IMR-90 (cell line): ENCODE results near the gene SLC15A3. TPM values are rescaled to one million over a fixed set of nuclear protein-coding genes. Genes with fewer than 3 reads are reported as not detected.

Experiments used
- ATAC-seq: fragments of 200-7000 bp; cut with Tn5 transposase; 2 replicates; pipeline ENCODE4 v1.9.1; 2020; ENCODE audit warnings: low read depth, mild to moderate bottlenecking, moderate library complexity
- BruUV-seq: library from RNA; stranded (reverse); fragments of 400-500 nt; replicated peaks from 2 replicates; lab custom pipeline; 2021; lab: Mats Ljungman, UMichigan
- CTCF ChIA-PET: fragments of 300-600 bp; formaldehyde crosslinking; extraction: SDS; loops from one replicate; lab custom pipeline; 2021; ENCODE audit warnings: antibody characterized with exemption; lab: Yijun Ruan, JAX
- POLR2A ChIA-PET: fragments of 300-600 bp; sonication (Branson Sonifier 250); formaldehyde crosslinking; loops from one replicate; lab custom pipeline; 2022; ENCODE audit warnings: antibody characterized with exemption; ENCODE audit not compliant: unreplicated experiment; lab: Charles Lee
- DNase-seq: peaks from one replicate; pipeline ENCODE4 v3.0.0; 2013
- H2AFZ ChIP-seq: replicated peaks from 2 replicates; pipeline ENCODE3; 2013; ENCODE audit warnings: low read length, mild to moderate bottlenecking; ENCODE audit not compliant: poor library complexity
- H2AK5ac ChIP-seq: 2 replicates; pipeline ENCODE4 v1.6.1; 2013; ENCODE audit warnings: low read depth, low read length, inconsistent platforms
- H2AK9ac ChIP-seq: replicated peaks from 2 replicates; pipeline ENCODE3; 2013; ENCODE audit warnings: mild to moderate bottlenecking, low read depth, low read length, moderate library complexity; ENCODE audit not compliant: poor library complexity
- H2BK120ac ChIP-seq: 2 replicates; pipeline ENCODE4 v1.6.1; 2013; ENCODE audit warnings: low read depth, low read length, inconsistent platforms
- H2BK15ac ChIP-seq: 3 replicates; pipeline ENCODE4 v1.6.1; 2013; ENCODE audit warnings: low read depth, low read length, inconsistent platforms
- H2BK20ac ChIP-seq: 2 replicates; pipeline ENCODE4 v1.6.1; 2013; ENCODE audit warnings: low read depth, mild to moderate bottlenecking, inconsistent platforms, low read length, moderate library complexity
- H2BK5ac ChIP-seq: 2 replicates; pipeline ENCODE4 v1.6.1; 2013; ENCODE audit warnings: mild to moderate bottlenecking, low read depth, low read length, inconsistent platforms; ENCODE audit not compliant: poor library complexity, severe bottlenecking
- H3K14ac ChIP-seq: replicated peaks from 2 replicates; pipeline ENCODE4 v1.6.1; 2013; ENCODE audit warnings: low read depth, low read length, inconsistent platforms
- H3K18ac ChIP-seq: 2 replicates; pipeline ENCODE4 v1.6.1; 2013; ENCODE audit warnings: low read depth, low read length, control low read depth
- H3K23ac ChIP-seq: 2 replicates; pipeline ENCODE4 v1.6.1; 2013; ENCODE audit warnings: low read depth, low read length, inconsistent platforms
- H3K27ac ChIP-seq: 2 replicates; pipeline ENCODE4 v1.5.1; 2013; ENCODE audit warnings: mild to moderate bottlenecking, control low read depth, low read length; ENCODE audit not compliant: insufficient read depth
- H3K27me3 ChIP-seq: 2 replicates; pipeline ENCODE4 v1.6.1; 2013; ENCODE audit warnings: low read length; ENCODE audit not compliant: control insufficient read depth, insufficient read depth
- H3K36me3 ChIP-seq: 2 replicates; pipeline ENCODE4 v1.6.1; 2013; ENCODE audit warnings: low read length, mixed read lengths; ENCODE audit not compliant: control insufficient read depth, insufficient read depth
- H3K4ac ChIP-seq: 2 replicates; pipeline ENCODE4 v1.6.1; 2013; ENCODE audit warnings: low read depth, low read length, inconsistent platforms
- H3K4me1 ChIP-seq: 2 replicates; pipeline ENCODE4 v1.6.1; 2013; ENCODE audit warnings: low read length, mixed read lengths; ENCODE audit not compliant: control insufficient read depth, insufficient read depth
- H3K4me2 ChIP-seq: 2 replicates; pipeline ENCODE4 v1.6.1; 2013; ENCODE audit warnings: low read depth, mild to moderate bottlenecking, control low read depth, low read length, moderate library complexity
- H3K4me3 ChIP-seq: 2 replicates; pipeline ENCODE4 v1.5.1; 2013; ENCODE audit warnings: low read depth, mild to moderate bottlenecking, control low read depth, low read length, moderate library complexity; ENCODE audit not compliant: insufficient read depth
- H3K56ac ChIP-seq: 2 replicates; pipeline ENCODE4 v1.6.1; 2013; ENCODE audit warnings: low read length, inconsistent platforms; ENCODE audit not compliant: insufficient read depth; ENCODE audit errors: extremely low read depth
- H3K79me1 ChIP-seq, 2 experiments: 2 replicates each; pipeline ENCODE4 v1.6.1; 2013; ENCODE audit warnings: low read length in 2 of 2, inconsistent platforms in 1 of 2, low read depth in 1 of 2
- H3K9ac ChIP-seq: 2 replicates; pipeline ENCODE4 v1.6.1; 2013; ENCODE audit warnings: low read depth, low read length, control low read depth
- H3K9me1 ChIP-seq: 2 replicates; pipeline ENCODE4 v1.6.1; 2013; ENCODE audit warnings: low read length, inconsistent platforms; ENCODE audit not compliant: insufficient read depth
- H3K9me3 ChIP-seq: 2 replicates; pipeline ENCODE4 v1.6.1; 2013; ENCODE audit warnings: low read length; ENCODE audit not compliant: control insufficient read depth, insufficient read depth
- H4K20me1 ChIP-seq: 2 replicates; pipeline ENCODE4 v1.6.1; 2013; ENCODE audit warnings: low read length, inconsistent platforms; ENCODE audit not compliant: insufficient read depth
- H4K5ac ChIP-seq: 2 replicates; pipeline ENCODE4 v1.6.1; 2013; ENCODE audit warnings: mild to moderate bottlenecking, low read depth, low read length, control low read depth
- H4K8ac ChIP-seq, 2 experiments: 2 replicates each; pipeline ENCODE4 v1.6.1; 2013; ENCODE audit warnings: low read depth in 2 of 2, low read length in 2 of 2, control low read depth in 1 of 2, inconsistent platforms in 1 of 2
- H4K91ac ChIP-seq: 2 replicates; pipeline ENCODE4 v1.6.1; 2013; ENCODE audit warnings: low read depth, low read length, inconsistent platforms; ENCODE audit not compliant: insufficient read depth
- CTCF ChIP-seq: conservative IDR thresholded peaks from 2 replicates; pipeline ENCODE4 v1.5.1; 2012; ENCODE audit warnings: mild to moderate bottlenecking, low read depth, low read length, improper control_type of control experiment
- ELK1 ChIP-seq: fragments of 150-350 bp; IDR thresholded peaks from 2 replicates; pipeline ENCODE4 v1.6.1; 2016; ENCODE audit warnings: low read depth, mild to moderate bottlenecking, low read length, moderate library complexity, borderline replicate concordance
- FOS ChIP-seq: fragments of 150-350 bp; IDR thresholded peaks from 2 replicates; pipeline ENCODE4 v1.6.1; 2016; ENCODE audit warnings: low read depth, low read length
- MAFK ChIP-seq: IDR thresholded peaks from 2 replicates; pipeline ENCODE4 v1.6.1; 2012; ENCODE audit warnings: low read depth, low read length, improper control_type of control experiment
- MAZ ChIP-seq: IDR thresholded peaks from 2 replicates; pipeline ENCODE4 v1.6.1; 2012; ENCODE audit warnings: low read depth, mild to moderate bottlenecking, low read length, improper control_type of control experiment, moderate library complexity, borderline replicate concordance
- MXI1 ChIP-seq: IDR thresholded peaks from 2 replicates; pipeline ENCODE4 v1.6.1; 2012; ENCODE audit warnings: low read depth, mild to moderate bottlenecking, low read length, moderate library complexity, borderline replicate concordance
- POLR2A ChIP-seq: IDR thresholded peaks from 2 replicates; pipeline ENCODE4 v1.6.1; 2012; ENCODE audit warnings: mild to moderate bottlenecking, low read depth, low read length
- RAD21 ChIP-seq: IDR thresholded peaks from 2 replicates; pipeline ENCODE4 v1.6.1; 2012; ENCODE audit warnings: low read length, improper control_type of control experiment
- RCOR1 ChIP-seq: IDR thresholded peaks from 2 replicates; pipeline ENCODE4 v1.6.1; 2012; ENCODE audit warnings: mild to moderate bottlenecking, low read length, improper control_type of control experiment; ENCODE audit not compliant: insufficient replicate concordance
- RFX5 ChIP-seq: IDR thresholded peaks from 2 replicates; pipeline ENCODE4 v1.8.0; 2012; ENCODE audit warnings: low read depth, mild to moderate bottlenecking, low read length, moderate library complexity
- SMC3 ChIP-seq: fragments of 150-350 bp; IDR thresholded peaks from 2 replicates; pipeline ENCODE4 v1.6.1; 2016; ENCODE audit warnings: low read depth, mild to moderate bottlenecking, antibody characterized with exemption, low read length, moderate library complexity
- WGBS, 2 experiments: methylation state at CpG; one replicate each; pipeline versions ENCODE4 v1.1.5 to v1.1.7; 2013; ENCODE audit warnings: missing lambda C conversion rate in 2 of 2; ENCODE audit not compliant: insufficient read length in 1 of 2; ENCODE audit errors: extremely low coverage in 2 of 2; 5-methylcytosine and 5-hydroxymethylcytosine counted together
- dilution Hi-C: fragments of 300-500 bp; cut with HindIII; formaldehyde crosslinking; loops from one replicate; pipeline ENCODE4 v1.14.3; 2018; ENCODE audit warnings: low sequenced_read_pairs; ENCODE audit not compliant: unreplicated experiment
- in situ Hi-C: fragments of 300-500 bp; cut with MboI; formaldehyde crosslinking; loops from 3 replicates; pipeline ENCODE4 v1.14.3; 2019; ENCODE audit warnings: low sequenced_read_pairs, inconsistent platforms, mixed read lengths
- intact Hi-C: fragments of 100-400 bp; cut with micrococcal nuclease; formaldehyde crosslinking; loops from 2 replicates; pipeline ENCODE4 v1.10.0; 2022
- polyA plus RNA-seq, 3 experiments: library from polyadenylated mRNA; depleted of rRNA; stranded (reverse); fragments of >200 nt; gene quantifications; 2 replicates each; pipeline ENCODE4 v1.2.3, GENCODE V29; 2012; ENCODE audit warnings: low replicate concordance in 1 of 3
- total RNA-seq: library from RNA; depleted of rRNA; stranded (reverse); fragments of >200 nt; gene quantifications from 2 replicates; pipeline ENCODE4 v1.2.3, GENCODE V29; 2012

SLC15A3 gene
- total and polyA plus RNA-seq, 2 of the 4 experiments (the other 2 are of a cell fraction), result 3.2 to 4.4 TPM

GRCh38 chr11:60992842-60993409 lies 41.0 kb upstream of the SLC15A3 start:
- ChIA-PET POLR2A (no interaction called here), CTCF (no interaction called here)
- Histone ChIP-seq H3K9me1 (no peaks in the 10 kb centered on the region), H2BK15ac (no peak overlapping the region), H3K9ac (no peak overlapping the region), H3K79me1 (no peaks in the 10 kb centered on the region), H2BK5ac (no peak overlapping the region), H3K36me3 (no peaks in the 10 kb centered on the region), H4K20me1 (no peaks in the 10 kb centered on the region), H3K4me1 (no peaks in the 10 kb centered on the region), H4K5ac (no peak overlapping the region), H4K91ac (no peak overlapping the region), H3K27ac (no peak overlapping the region), H3K4me3 (no peak overlapping the region), H2BK20ac (no peak overlapping the region), H3K27me3 (peaks cover 51% of the 10 kb centered on the region), H2BK120ac (no peak overlapping the region), H3K14ac (no peak overlapping the region), H3K56ac (no peak overlapping the region), H4K8ac (no peak overlapping the region), H3K23ac (no peak overlapping the region), H3K4ac (no peak overlapping the region), H3K18ac (no peak overlapping the region), H2AK9ac (no peak overlapping the region), H3K4me2 (no peak overlapping the region), H3K9me3 (no peaks in the 10 kb centered on the region), H2AK5ac (no peak overlapping the region), H2AFZ (no peak overlapping the region)
- no peak for TF ChIP-seq RCOR1
- no peak for TF ChIP-seq MAZ
- TF ChIP-seq SMC3, result no peak
- no peak for TF ChIP-seq RFX5
- no peak for TF ChIP-seq CTCF
- TF ChIP-seq ELK1, result no peak
- TF ChIP-seq POLR2A, result no peak
- no peak for TF ChIP-seq RAD21
- TF ChIP-seq MAFK, result no peak
- TF ChIP-seq MXI1, result no peak
- TF ChIP-seq FOS, result no peak
- in situ Hi-C loops (no loop called here), dilution Hi-C loops (no loop called here), intact Hi-C loops (loop anchor here (5.0 kb wide), 1 partner anchor 49 kb away; no protein-coding TSS in a partner anchor)
- DNase-seq (no peak), ATAC-seq (no peak)
- WGBS, 2 experiments, result no CpG with 5 or more reads among the region's 5 CpGs
- BruUV-seq, result no TSS peak
